Activated naive CD8-positive, alpha-beta T cell treated with anti-CD3 and anti-CD28 coated beads, Interleukin-2, amount 50 U/mL, for 24 hours (primary cell): Measurements from ENCODE around the gene GPR15LG.
"Not testable (repeated sequence)": the region's sequence is repeated elsewhere in the genome, so short reads cannot be mapped to it uniquely, and the experiment has no call there.

Source experiments
- ATAC-seq: fragments of 150-1000 bp; cut with Tn5 transposase; one replicate; pipeline ENCODE4 v1.10.0; 2021
- DNase-seq: peaks from one replicate; pipeline ENCODE4 v3.0.0; 2021
- H3K27ac Mint-ChIP-seq: one replicate; pipeline ENCODE4 v1.8.0; 2021; ENCODE audit warnings: mild to moderate bottlenecking, mixed read lengths
- H3K27me3 Mint-ChIP-seq: one replicate; pipeline ENCODE4 v1.8.0; 2021; ENCODE audit warnings: mixed read lengths
- H3K36me3 Mint-ChIP-seq: one replicate; pipeline ENCODE4 v1.8.0; 2021; ENCODE audit warnings: low read depth, mixed read lengths
- H3K4me1 Mint-ChIP-seq: one replicate; pipeline ENCODE4 v1.8.0; 2021; ENCODE audit warnings: mixed read lengths
- H3K4me3 Mint-ChIP-seq: one replicate; pipeline ENCODE4 v1.8.0; 2021; ENCODE audit warnings: mild to moderate bottlenecking, moderate library complexity, mixed read lengths
- H3K9me3 Mint-ChIP-seq: one replicate; pipeline ENCODE4 v1.8.0; 2021; ENCODE audit warnings: mixed read lengths

Gene GPR15LG

DNA sequence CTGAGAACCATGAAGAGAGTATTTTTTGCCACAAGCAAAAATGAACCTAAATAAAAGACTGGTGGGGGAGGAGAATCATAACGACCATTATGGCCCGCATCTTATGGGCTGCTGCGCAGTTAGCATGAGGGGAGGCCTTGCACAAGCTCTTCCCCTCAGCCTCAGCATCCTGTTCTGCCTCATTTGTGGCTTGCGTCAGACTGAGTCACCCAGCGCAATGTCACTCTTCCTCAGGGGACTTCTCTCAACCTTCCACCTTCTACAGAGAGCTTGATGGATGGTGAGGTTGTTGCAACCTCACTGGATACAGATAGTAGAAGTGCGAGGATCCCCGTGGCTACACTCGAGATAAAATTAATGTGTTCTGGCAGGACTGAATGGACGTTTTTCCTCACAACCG lies 16.8 kb upstream of the GPR15LG start:
- Mint-ChIP-seq H3K27me3 (peaks cover 4% of the 10 kb centered on the region), H3K9me3 (no peaks in the 10 kb centered on the region), H3K4me1 (peaks cover 42% of the 10 kb centered on the region), H3K27ac (peak overlapping the region; percentile 76), H3K36me3 (peaks cover 30% of the 10 kb centered on the region), H3K4me3 (no peak overlapping the region)
- ATAC-seq (peak; percentile 97), DNase-seq (peak; percentile 55)

DNA sequence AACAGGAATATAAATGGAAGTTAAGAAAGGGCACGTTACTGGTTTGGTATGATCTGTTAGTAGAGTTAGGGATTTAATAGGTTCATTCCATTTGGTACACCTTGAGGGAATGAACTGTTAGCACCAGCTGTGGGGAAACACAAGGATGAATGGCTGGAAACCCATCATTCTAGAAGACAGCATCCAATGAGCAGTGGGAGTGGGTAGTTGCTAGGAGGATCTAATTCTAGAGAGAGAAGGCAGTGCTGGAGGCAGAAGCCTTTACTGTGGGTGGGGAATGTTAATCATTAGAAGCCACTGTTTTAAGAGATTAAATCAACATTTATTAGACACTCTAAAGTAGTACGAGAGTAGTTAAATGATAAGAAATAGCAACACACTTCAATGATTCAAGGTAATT lies 15.5 kb upstream of the GPR15LG start:
- Mint-ChIP-seq H3K4me1 (peaks cover 33% of the 10 kb centered on the region), H3K27ac (peak overlapping the region; percentile 25), H3K9me3 (no peaks in the 10 kb centered on the region), H3K36me3 (peaks cover 22% of the 10 kb centered on the region), H3K4me3 (no peak overlapping the region), H3K27me3 (peaks cover 6% of the 10 kb centered on the region)
- DNase-seq (no peak), ATAC-seq (no peak)

DNA sequence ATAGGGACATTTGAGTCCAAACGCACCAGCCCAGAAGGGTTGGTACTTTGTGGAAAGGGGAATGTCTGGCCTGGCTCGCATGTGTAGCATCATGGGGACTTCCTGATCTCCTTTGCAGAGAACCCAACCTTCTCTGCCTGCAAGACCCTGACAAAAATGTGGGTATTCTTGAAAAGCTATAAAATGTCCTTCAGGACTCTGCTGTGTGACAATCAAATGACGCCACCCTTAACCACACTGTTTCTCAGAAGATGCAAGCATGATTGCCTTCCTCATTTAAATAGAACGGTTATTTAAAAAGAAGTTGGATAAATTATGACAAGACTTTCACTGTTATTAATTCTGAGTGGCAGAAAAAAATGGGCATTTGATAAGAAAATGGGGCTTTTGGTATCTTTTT lies 15.1 kb upstream of the GPR15LG start:
- Mint-ChIP-seq H3K36me3 (peaks cover 17% of the 10 kb centered on the region), H3K9me3 (no peaks in the 10 kb centered on the region), H3K27ac (no peak overlapping the region), H3K27me3 (peaks cover 8% of the 10 kb centered on the region), H3K4me3 (no peak overlapping the region), H3K4me1 (peaks cover 28% of the 10 kb centered on the region)
- ATAC-seq (no peak), DNase-seq (no peak)

DNA sequence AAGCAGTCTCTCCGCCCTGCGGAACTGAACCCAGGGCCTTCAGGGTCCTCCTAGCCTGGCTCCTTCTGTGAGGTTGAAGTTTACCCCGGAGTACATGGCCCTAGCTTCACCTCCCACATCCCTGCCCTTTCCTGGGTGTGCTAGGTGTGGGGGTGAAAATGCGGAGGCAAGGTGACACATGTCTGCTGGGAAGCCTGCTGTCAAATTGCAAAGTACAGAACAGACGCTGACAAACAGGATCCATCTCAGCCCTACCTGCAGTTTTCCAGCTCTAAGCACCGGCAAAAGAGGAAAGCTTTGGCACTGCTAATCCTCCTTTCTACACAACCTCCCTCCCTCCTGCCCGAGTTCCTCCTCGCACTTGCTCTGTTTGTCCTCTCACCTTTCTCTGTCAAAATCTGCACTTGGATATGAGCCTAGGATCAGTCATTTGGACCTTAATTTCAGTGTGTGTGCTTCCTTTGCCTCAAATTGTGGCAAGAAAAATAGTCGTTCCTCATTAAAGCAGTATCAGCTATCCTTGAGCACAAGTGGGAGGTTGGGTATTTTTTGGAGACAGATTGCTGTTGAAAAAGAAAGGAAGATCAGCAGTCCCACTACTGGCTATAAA lies 14.4 kb upstream of the GPR15LG start:
- DNase-seq, result no peak
- no peak overlapping the region for H3K27ac Mint-ChIP-seq
- peaks cover 12% of the 10 kb centered on the region for H3K27me3 Mint-ChIP-seq
- no peak overlapping the region for H3K4me3 Mint-ChIP-seq
- H3K9me3 Mint-ChIP-seq, result no peaks in the 10 kb centered on the region
- peaks cover 25% of the 10 kb centered on the region for H3K4me1 Mint-ChIP-seq
- peaks cover 13% of the 10 kb centered on the region for H3K36me3 Mint-ChIP-seq
- no peak for ATAC-seq

GRCh38 chr10:84160663-84161362 lies 12.8 kb upstream of the GPR15LG start:
- DNase-seq (no peak), ATAC-seq (no peak)
- Mint-ChIP-seq H3K27ac (no peak overlapping the region), H3K4me1 (peaks cover 22% of the 10 kb centered on the region), H3K9me3 (no peaks in the 10 kb centered on the region), H3K4me3 (no peak overlapping the region), H3K27me3 (peaks cover 12% of the 10 kb centered on the region), H3K36me3 (peaks cover 2% of the 10 kb centered on the region)

DNA sequence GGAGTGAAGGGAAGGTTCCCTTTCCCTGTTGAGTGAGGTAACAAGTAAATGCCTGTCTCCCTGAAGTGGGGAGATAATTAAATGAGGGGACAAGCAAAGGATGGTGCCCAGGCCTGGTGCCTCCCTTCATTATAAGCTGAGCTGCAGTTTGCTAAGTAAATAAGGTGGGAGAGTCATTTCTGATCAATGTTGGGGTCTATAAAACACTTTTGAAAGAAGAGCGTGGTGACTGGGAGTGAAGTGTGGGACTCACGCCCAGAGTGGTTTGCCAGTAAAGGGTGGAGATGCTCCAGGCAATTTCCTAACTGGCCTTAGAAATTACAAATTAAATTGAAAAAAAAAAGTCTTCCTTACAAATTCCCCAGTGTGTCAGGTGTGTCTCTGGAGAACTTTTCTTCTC lies 9.6 kb upstream of the GPR15LG start:
- Mint-ChIP-seq H3K4me1 (peaks cover 2% of the 10 kb centered on the region), H3K9me3 (no peaks in the 10 kb centered on the region), H3K36me3 (no peaks in the 10 kb centered on the region), H3K27ac (no peak overlapping the region), H3K27me3 (peaks cover 12% of the 10 kb centered on the region), H3K4me3 (no peak overlapping the region)
- ATAC-seq (no peak), DNase-seq (no peak)

GRCh38 chr10:84164442-84164841 lies 9.2 kb upstream of the GPR15LG start:
- Mint-ChIP-seq H3K4me3 (no peak overlapping the region), H3K36me3 (no peaks in the 10 kb centered on the region), H3K27me3 (peaks cover 10% of the 10 kb centered on the region), H3K27ac (no peak overlapping the region), H3K9me3 (no peaks in the 10 kb centered on the region), H3K4me1 (no peaks in the 10 kb centered on the region)
- no peak for ATAC-seq
- no peak for DNase-seq

- ATAC-seq (no peak), DNase-seq (no peak)
- peaks cover 8% of the 10 kb centered on the region for H3K27me3 Mint-ChIP-seq
- no peak overlapping the region for H3K27ac Mint-ChIP-seq
- H3K36me3 Mint-ChIP-seq, result no peaks in the 10 kb centered on the region
- H3K4me1 Mint-ChIP-seq, result no peaks in the 10 kb centered on the region
- H3K4me3 Mint-ChIP-seq, result no peak overlapping the region
- no peaks in the 10 kb centered on the region for H3K9me3 Mint-ChIP-seq
These were observed 6.8 kb upstream of the GPR15LG start for GRCh38 chr10:84166620-84167288.

DNA sequence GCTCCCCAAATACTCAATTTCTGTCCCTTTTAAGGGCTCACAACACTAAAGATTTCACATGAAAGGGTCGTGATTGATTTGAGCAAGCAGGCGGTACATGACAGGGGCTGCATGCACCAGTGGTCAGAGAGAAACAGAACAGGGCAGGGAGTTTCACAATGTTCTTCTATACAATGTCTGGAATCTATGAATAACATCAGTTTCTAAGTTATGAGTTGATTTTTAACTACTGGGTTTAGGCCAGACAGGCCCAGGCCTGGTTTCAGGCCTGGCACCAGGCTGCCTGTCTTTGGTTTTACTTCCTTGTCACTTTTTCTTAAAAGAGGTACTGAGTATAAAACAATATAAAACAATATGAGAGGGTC lies 6.3 kb upstream of the GPR15LG start:
- not testable (repeated sequence) for H3K9me3 Mint-ChIP-seq, H3K27ac Mint-ChIP-seq, ATAC-seq, H3K4me3 Mint-ChIP-seq, H3K36me3 Mint-ChIP-seq, H3K27me3 Mint-ChIP-seq, DNase-seq, H3K4me1 Mint-ChIP-seq

- H3K27me3 Mint-ChIP-seq, H3K9me3 Mint-ChIP-seq, ATAC-seq, H3K27ac Mint-ChIP-seq, DNase-seq, H3K4me3 Mint-ChIP-seq, H3K4me1 Mint-ChIP-seq, H3K36me3 Mint-ChIP-seq: not testable (repeated sequence)
These were observed 5.2 kb upstream of the GPR15LG start for GRCh38 chr10:84168382-84168781.

DNA sequence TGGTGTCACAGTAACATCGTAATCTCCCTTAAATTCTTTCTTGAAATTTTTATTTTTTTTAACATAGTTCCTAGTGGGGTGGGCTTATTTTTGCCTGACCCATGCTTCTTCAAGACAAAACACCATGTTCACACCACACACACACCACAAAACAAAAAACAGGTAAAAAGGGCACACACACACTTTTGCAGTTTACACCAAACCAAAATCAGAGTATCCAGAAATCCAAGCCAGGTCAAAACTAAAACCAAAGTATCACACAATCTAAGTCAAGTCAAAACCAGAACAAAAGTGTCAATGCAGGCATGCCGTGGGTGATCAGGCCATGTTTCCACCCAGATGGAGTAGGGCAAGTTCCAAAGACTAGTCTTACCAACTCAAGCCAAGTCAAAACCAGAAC lies 2.4 kb upstream of the GPR15LG start:
- not testable (repeated sequence) for DNase-seq, H3K27me3 Mint-ChIP-seq, H3K4me1 Mint-ChIP-seq, H3K9me3 Mint-ChIP-seq, ATAC-seq, H3K27ac Mint-ChIP-seq, H3K4me3 Mint-ChIP-seq, H3K36me3 Mint-ChIP-seq

GRCh38 chr10:84171700-84172466 lies 1.7 kb upstream of the GPR15LG start:
- H3K27ac Mint-ChIP-seq, DNase-seq, H3K27me3 Mint-ChIP-seq, H3K36me3 Mint-ChIP-seq, H3K9me3 Mint-ChIP-seq, ATAC-seq, H3K4me3 Mint-ChIP-seq, H3K4me1 Mint-ChIP-seq: not testable (repeated sequence)

GRCh38 chr10:84172467-84173356 lies 889 bp upstream of the GPR15LG start:
- Mint-ChIP-seq H3K27me3 (no peaks in the 10 kb centered on the region), H3K36me3 (no peaks in the 10 kb centered on the region), H3K4me3 (no peak overlapping the region), H3K9me3 (no peaks in the 10 kb centered on the region), H3K4me1 (peaks cover 11% of the 10 kb centered on the region), H3K27ac (no peak overlapping the region)
- ATAC-seq (no peak), DNase-seq (no peak)

GRCh38 chr10:84175436-84175835 lies 1.8 kb downstream of the GPR15LG start:
- Mint-ChIP-seq H3K4me3 (no peak overlapping the region), H3K4me1 (peaks cover 11% of the 10 kb centered on the region), H3K9me3 (no peaks in the 10 kb centered on the region), H3K27me3 (no peaks in the 10 kb centered on the region), H3K36me3 (no peaks in the 10 kb centered on the region), H3K27ac (no peak overlapping the region)
- DNase-seq, result no peak
- no peak for ATAC-seq
